IMR-90 (cell line): ENCODE measurements around the gene GADD45A. TPM values are rescaled to one million over a fixed set of nuclear protein-coding genes. Genes with fewer than 3 reads are reported as not detected.

Experiments used
- ATAC-seq: fragments of 200-7000 bp; cut with Tn5 transposase; 2 replicates; pipeline ENCODE4 v1.9.1; 2020; ENCODE audit warnings: low read depth, mild to moderate bottlenecking, moderate library complexity
- BruUV-seq: library from RNA; stranded (reverse); fragments of 400-500 nt; replicated peaks from 2 replicates; lab custom pipeline; 2021; lab: Mats Ljungman, UMichigan
- CTCF ChIA-PET: fragments of 300-600 bp; formaldehyde crosslinking; extraction: SDS; loops from one replicate; lab custom pipeline; 2021; ENCODE audit warnings: antibody characterized with exemption; lab: Yijun Ruan, JAX
- POLR2A ChIA-PET: fragments of 300-600 bp; sonication (Branson Sonifier 250); formaldehyde crosslinking; loops from one replicate; lab custom pipeline; 2022; ENCODE audit warnings: antibody characterized with exemption; ENCODE audit not compliant: unreplicated experiment; lab: Charles Lee
- DNase-seq: peaks from one replicate; pipeline ENCODE4 v3.0.0; 2013
- H2AFZ ChIP-seq: replicated peaks from 2 replicates; pipeline ENCODE3; 2013; ENCODE audit warnings: low read length, mild to moderate bottlenecking; ENCODE audit not compliant: poor library complexity
- H2AK5ac ChIP-seq: 2 replicates; pipeline ENCODE4 v1.6.1; 2013; ENCODE audit warnings: low read depth, low read length, inconsistent platforms
- H2AK9ac ChIP-seq: replicated peaks from 2 replicates; pipeline ENCODE3; 2013; ENCODE audit warnings: mild to moderate bottlenecking, low read depth, low read length, moderate library complexity; ENCODE audit not compliant: poor library complexity
- H2BK120ac ChIP-seq: 2 replicates; pipeline ENCODE4 v1.6.1; 2013; ENCODE audit warnings: low read depth, low read length, inconsistent platforms
- H2BK15ac ChIP-seq: 3 replicates; pipeline ENCODE4 v1.6.1; 2013; ENCODE audit warnings: low read depth, low read length, inconsistent platforms
- H2BK20ac ChIP-seq: 2 replicates; pipeline ENCODE4 v1.6.1; 2013; ENCODE audit warnings: low read depth, mild to moderate bottlenecking, inconsistent platforms, low read length, moderate library complexity
- H2BK5ac ChIP-seq: 2 replicates; pipeline ENCODE4 v1.6.1; 2013; ENCODE audit warnings: mild to moderate bottlenecking, low read depth, low read length, inconsistent platforms; ENCODE audit not compliant: poor library complexity, severe bottlenecking
- H3K14ac ChIP-seq: replicated peaks from 2 replicates; pipeline ENCODE4 v1.6.1; 2013; ENCODE audit warnings: low read depth, low read length, inconsistent platforms
- H3K18ac ChIP-seq: 2 replicates; pipeline ENCODE4 v1.6.1; 2013; ENCODE audit warnings: low read depth, low read length, control low read depth
- H3K23ac ChIP-seq: 2 replicates; pipeline ENCODE4 v1.6.1; 2013; ENCODE audit warnings: low read depth, low read length, inconsistent platforms
- H3K27ac ChIP-seq: 2 replicates; pipeline ENCODE4 v1.5.1; 2013; ENCODE audit warnings: mild to moderate bottlenecking, control low read depth, low read length; ENCODE audit not compliant: insufficient read depth
- H3K27me3 ChIP-seq: 2 replicates; pipeline ENCODE4 v1.6.1; 2013; ENCODE audit warnings: low read length; ENCODE audit not compliant: control insufficient read depth, insufficient read depth
- H3K36me3 ChIP-seq: 2 replicates; pipeline ENCODE4 v1.6.1; 2013; ENCODE audit warnings: low read length, mixed read lengths; ENCODE audit not compliant: control insufficient read depth, insufficient read depth
- H3K4ac ChIP-seq: 2 replicates; pipeline ENCODE4 v1.6.1; 2013; ENCODE audit warnings: low read depth, low read length, inconsistent platforms
- H3K4me1 ChIP-seq: 2 replicates; pipeline ENCODE4 v1.6.1; 2013; ENCODE audit warnings: low read length, mixed read lengths; ENCODE audit not compliant: control insufficient read depth, insufficient read depth
- H3K4me2 ChIP-seq: 2 replicates; pipeline ENCODE4 v1.6.1; 2013; ENCODE audit warnings: low read depth, mild to moderate bottlenecking, control low read depth, low read length, moderate library complexity
- H3K4me3 ChIP-seq: 2 replicates; pipeline ENCODE4 v1.5.1; 2013; ENCODE audit warnings: low read depth, mild to moderate bottlenecking, control low read depth, low read length, moderate library complexity; ENCODE audit not compliant: insufficient read depth
- H3K56ac ChIP-seq: 2 replicates; pipeline ENCODE4 v1.6.1; 2013; ENCODE audit warnings: low read length, inconsistent platforms; ENCODE audit not compliant: insufficient read depth; ENCODE audit errors: extremely low read depth
- H3K79me1 ChIP-seq, 2 experiments: 2 replicates each; pipeline ENCODE4 v1.6.1; 2013; ENCODE audit warnings: low read length in 2 of 2, inconsistent platforms in 1 of 2, low read depth in 1 of 2
- H3K9ac ChIP-seq: 2 replicates; pipeline ENCODE4 v1.6.1; 2013; ENCODE audit warnings: low read depth, low read length, control low read depth
- H3K9me1 ChIP-seq: 2 replicates; pipeline ENCODE4 v1.6.1; 2013; ENCODE audit warnings: low read length, inconsistent platforms; ENCODE audit not compliant: insufficient read depth
- H3K9me3 ChIP-seq: 2 replicates; pipeline ENCODE4 v1.6.1; 2013; ENCODE audit warnings: low read length; ENCODE audit not compliant: control insufficient read depth, insufficient read depth
- H4K20me1 ChIP-seq: 2 replicates; pipeline ENCODE4 v1.6.1; 2013; ENCODE audit warnings: low read length, inconsistent platforms; ENCODE audit not compliant: insufficient read depth
- H4K5ac ChIP-seq: 2 replicates; pipeline ENCODE4 v1.6.1; 2013; ENCODE audit warnings: mild to moderate bottlenecking, low read depth, low read length, control low read depth
- H4K8ac ChIP-seq, 2 experiments: 2 replicates each; pipeline ENCODE4 v1.6.1; 2013; ENCODE audit warnings: low read depth in 2 of 2, low read length in 2 of 2, control low read depth in 1 of 2, inconsistent platforms in 1 of 2
- H4K91ac ChIP-seq: 2 replicates; pipeline ENCODE4 v1.6.1; 2013; ENCODE audit warnings: low read depth, low read length, inconsistent platforms; ENCODE audit not compliant: insufficient read depth
- CHD1 ChIP-seq: IDR thresholded peaks from 2 replicates; pipeline ENCODE4 v1.6.1; 2012; ENCODE audit warnings: low read depth, low read length, improper control_type of control experiment
- MAFK ChIP-seq: IDR thresholded peaks from 2 replicates; pipeline ENCODE4 v1.6.1; 2012; ENCODE audit warnings: low read depth, low read length, improper control_type of control experiment
- MAZ ChIP-seq: IDR thresholded peaks from 2 replicates; pipeline ENCODE4 v1.6.1; 2012; ENCODE audit warnings: low read depth, mild to moderate bottlenecking, low read length, improper control_type of control experiment, moderate library complexity, borderline replicate concordance
- POLR2A ChIP-seq: IDR thresholded peaks from 2 replicates; pipeline ENCODE4 v1.6.1; 2012; ENCODE audit warnings: mild to moderate bottlenecking, low read depth, low read length
- RAD21 ChIP-seq: IDR thresholded peaks from 2 replicates; pipeline ENCODE4 v1.6.1; 2012; ENCODE audit warnings: low read length, improper control_type of control experiment
- RCOR1 ChIP-seq: IDR thresholded peaks from 2 replicates; pipeline ENCODE4 v1.6.1; 2012; ENCODE audit warnings: mild to moderate bottlenecking, low read length, improper control_type of control experiment; ENCODE audit not compliant: insufficient replicate concordance
- WGBS, 2 experiments: methylation state at CpG; one replicate each; pipeline versions ENCODE4 v1.1.5 to v1.1.7; 2013; ENCODE audit warnings: missing lambda C conversion rate in 2 of 2; ENCODE audit not compliant: insufficient read length in 1 of 2; ENCODE audit errors: extremely low coverage in 2 of 2; 5-methylcytosine and 5-hydroxymethylcytosine counted together
- dilution Hi-C: fragments of 300-500 bp; cut with HindIII; formaldehyde crosslinking; loops from one replicate; pipeline ENCODE4 v1.14.3; 2018; ENCODE audit warnings: low sequenced_read_pairs; ENCODE audit not compliant: unreplicated experiment
- in situ Hi-C: fragments of 300-500 bp; cut with MboI; formaldehyde crosslinking; loops from 3 replicates; pipeline ENCODE4 v1.14.3; 2019; ENCODE audit warnings: low sequenced_read_pairs, inconsistent platforms, mixed read lengths
- intact Hi-C: fragments of 100-400 bp; cut with micrococcal nuclease; formaldehyde crosslinking; loops from 2 replicates; pipeline ENCODE4 v1.10.0; 2022
- polyA plus RNA-seq, 3 experiments: library from polyadenylated mRNA; depleted of rRNA; stranded (reverse); fragments of >200 nt; gene quantifications; 2 replicates each; pipeline ENCODE4 v1.2.3, GENCODE V29; 2012; ENCODE audit warnings: low replicate concordance in 1 of 3
- total RNA-seq: library from RNA; depleted of rRNA; stranded (reverse); fragments of >200 nt; gene quantifications from 2 replicates; pipeline ENCODE4 v1.2.3, GENCODE V29; 2012

Gene GADD45A
- total and polyA plus RNA-seq, 2 of the 4 experiments (the other 2 are of a cell fraction) = 10.9 to 114 TPM

- Histone ChIP-seq H2BK5ac (no peak overlapping the region), H2AK9ac (no peak overlapping the region), H2AK5ac (no peak overlapping the region), H4K8ac (no peak overlapping the region), H3K18ac (no peak overlapping the region), H4K91ac (no peak overlapping the region), H3K4me2 (no peak overlapping the region), H3K4ac (no peak overlapping the region), H3K9me3 (no peaks in the 10 kb centered on the region), H3K56ac (no peak overlapping the region), H2BK20ac (no peak overlapping the region), H3K4me1 (peaks cover 6% of the 10 kb centered on the region), H3K9me1 (peaks cover 10% of the 10 kb centered on the region), H3K9ac (no peak overlapping the region), H3K36me3 (no peaks in the 10 kb centered on the region; the same call in 1 of the 2 replicates), H3K27me3 (no peaks in the 10 kb centered on the region), H3K23ac (no peak overlapping the region), H3K4me3 (no peak overlapping the region), H4K20me1 (no peaks in the 10 kb centered on the region), H3K27ac (no peak overlapping the region), H3K79me1 (peaks cover 0 to 11% of the 10 kb centered on the region in 2 experiments; a peak in 2 of 4 replicates), H3K14ac (no peak overlapping the region), H4K5ac (no peak overlapping the region), H2AFZ (no peak overlapping the region), H2BK15ac (no peak overlapping the region), H2BK120ac (no peak overlapping the region)
- ChIA-PET CTCF (interaction anchor here (1.2 kb wide), 1 partner anchor 65 kb away, joined by 5 read pairs; no protein-coding TSS in a partner anchor), POLR2A (no interaction called here)
- dilution Hi-C loops (no loop called here), intact Hi-C loops (no loop called here), in situ Hi-C loops (loop anchor here (25.0 kb wide), 1 partner anchor 134 kb away; no protein-coding TSS in a partner anchor)
- WGBS, 2 experiments = 80% methylated on average over 1 of the region's 2 CpGs; no CpG with 5 or more reads in 1 of the 2 experiments
- TF ChIP-seq MAFK = no peak
- TF ChIP-seq RAD21 = no peak
- no peak for TF ChIP-seq RCOR1
- no peak for TF ChIP-seq CHD1
- no peak for TF ChIP-seq POLR2A
- no peak for TF ChIP-seq MAZ
- BruUV-seq = no TSS peak
- ATAC-seq = no peak
- DNase-seq = no peak
These were observed 11.0 kb downstream of the GADD45A start for GRCh38 chr1:67695963-67696362.
